Esophagus mucosa (tissue), 1 donor: ENCODE data around the gene SETD7. TPM values are rescaled to one million over a fixed set of nuclear protein-coding genes. Genes with fewer than 3 reads are reported as not detected.

Experiments
- ATAC-seq: fragments of 200-7000 bp; cut with Tn5 transposase; one replicate; pipeline ENCODE4 v1.9.1; 2020
- total RNA-seq: library from RNA; stranded (reverse); gene quantifications from one replicate; pipeline ENCODE4 v1.2.4, GENCODE V29; 2023
- donor health status: DM: yes; HTN: yes; CAD: no.

Gene SETD7
- total RNA-seq, 1 donor from 2014 or later, result 19.9 TPM

- no peak for ATAC-seq
Measured at GRCh38 chr4:139547979-139548378, 8.0 kb downstream of the SETD7 start.

- ATAC-seq, result no peak
Measured at GRCh38 chr4:139540632-139541031, 15.4 kb downstream of the SETD7 start.

GRCh38 chr4:139540161-139540560 is 15.9 kb downstream of the SETD7 start:
- no peak for ATAC-seq

- no peak for ATAC-seq
Measured at GRCh38 chr4:139537292-139537691, 18.7 kb downstream of the SETD7 start.

- ATAC-seq, result no peak
Measured at GRCh38 chr4:139535871-139536234, 20.2 kb downstream of the SETD7 start.

GRCh38 chr4:139535228-139535870 is 20.7 kb downstream of the SETD7 start:
- ATAC-seq, result no peak

GRCh38 chr4:139534287-139534950 is 21.6 kb downstream of the SETD7 start:
- ATAC-seq, result no peak

- no peak for ATAC-seq
Measured at GRCh38 chr4:139533511-139533910, 22.5 kb downstream of the SETD7 start.

- ATAC-seq, result no peak
Measured at GRCh38 chr4:139532947-139533346, 23.1 kb downstream of the SETD7 start.

- peak; percentile 52 for ATAC-seq
Measured at GRCh38 chr4:139530833-139531427, 25.1 kb downstream of the SETD7 start.

GRCh38 chr4:139528377-139529005 is 27.5 kb downstream of the SETD7 start:
- peak; percentile 69 for ATAC-seq

- peak; percentile 52 for ATAC-seq
Measured at GRCh38 chr4:139526928-139527327, 29.1 kb downstream of the SETD7 start.

- no peak for ATAC-seq
Measured at GRCh38 chr4:139525414-139525813, 30.6 kb downstream of the SETD7 start.

- no peak for ATAC-seq
Measured at GRCh38 chr4:139524062-139524631, 31.9 kb downstream of the SETD7 start.

GRCh38 chr4:139523076-139523475 is 32.9 kb downstream of the SETD7 start:
- no peak for ATAC-seq

- no peak for ATAC-seq
Measured at GRCh38 chr4:139522457-139522856, 33.6 kb downstream of the SETD7 start.

- ATAC-seq, result no peak
Measured at GRCh38 chr4:139521754-139522401, 34.1 kb downstream of the SETD7 start.

- no peak for ATAC-seq
Measured at GRCh38 chr4:139515531-139515958, 40.5 kb downstream of the SETD7 start.

GRCh38 chr4:139514382-139515059 is 41.5 kb downstream of the SETD7 start:
- ATAC-seq, result no peak

GRCh38 chr4:139511320-139511719 is 44.7 kb downstream of the SETD7 start:
- ATAC-seq, result no peak

- peak; percentile 67 for ATAC-seq
Measured at GRCh38 chr4:139509727-139510410, 46.1 kb downstream of the SETD7 start.
